ENCODE measurements around the gene NUP210L.

The NUP210L gene

DNA sequence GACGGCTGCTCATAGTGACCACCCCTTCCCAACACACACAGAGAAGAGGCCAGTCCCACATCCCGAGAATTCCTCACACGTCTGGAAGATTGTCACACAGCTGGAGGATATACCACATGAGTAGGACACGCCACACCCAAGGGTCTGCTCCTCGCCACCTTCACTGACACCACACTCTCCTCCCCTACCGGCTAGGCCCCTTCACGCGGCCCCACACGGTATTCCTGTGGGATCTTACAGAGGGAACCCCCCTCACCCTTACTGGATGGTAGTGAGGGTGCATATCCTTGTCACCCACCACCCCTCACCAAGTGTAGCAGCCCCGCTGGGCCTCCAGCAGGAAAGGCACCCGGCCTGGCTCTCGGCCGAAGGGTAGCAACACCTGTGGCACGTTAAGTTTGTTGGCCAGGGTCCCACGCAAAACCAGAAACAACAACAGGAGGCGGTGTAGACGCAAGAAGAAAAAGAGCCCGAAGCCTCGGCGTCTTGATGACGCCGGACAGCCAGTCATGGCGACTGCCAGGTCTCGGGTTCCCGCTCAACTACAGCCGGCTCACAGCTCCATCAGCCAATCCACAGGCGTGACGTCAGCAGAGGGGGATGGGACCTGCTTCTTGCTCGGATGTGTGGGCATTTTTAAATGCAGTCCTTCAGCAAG, at the start of gene NUP210L:
Gene NUP210L, minus strand, starts transcription at position 540 of the 658 bp plus-strand sequence.
- no peak for DNase-seq

DNA sequence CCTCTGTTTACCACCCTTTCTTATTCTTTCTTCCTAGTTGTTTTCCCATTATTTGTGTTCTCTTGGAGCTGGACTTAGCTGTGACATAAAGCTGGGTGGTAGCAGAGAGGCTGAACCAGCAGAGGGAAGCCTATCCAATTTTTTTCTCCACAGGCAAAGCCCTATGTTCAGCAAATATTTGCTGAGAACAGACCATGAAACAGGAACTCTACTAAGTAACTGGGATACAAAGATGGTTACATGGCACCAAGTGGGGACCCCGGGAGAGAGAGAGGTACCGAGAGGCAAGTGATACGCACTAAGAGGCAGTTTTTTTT, 44.6 kb upstream of the NUP210L start:
- no peak for DNase-seq

- DNase-seq: peak in 1 of 2 donors; percentile 66
Observed at GRCh38 chr1:154198756-154199562, 44.1 kb upstream of the NUP210L start.

GRCh38 chr1:154193821-154194220, 38.9 kb upstream of the NUP210L start:
- DNase-seq: no peak

- no peak for DNase-seq
Observed at GRCh38 chr1:154192476-154192875, 37.6 kb upstream of the NUP210L start.

DNA sequence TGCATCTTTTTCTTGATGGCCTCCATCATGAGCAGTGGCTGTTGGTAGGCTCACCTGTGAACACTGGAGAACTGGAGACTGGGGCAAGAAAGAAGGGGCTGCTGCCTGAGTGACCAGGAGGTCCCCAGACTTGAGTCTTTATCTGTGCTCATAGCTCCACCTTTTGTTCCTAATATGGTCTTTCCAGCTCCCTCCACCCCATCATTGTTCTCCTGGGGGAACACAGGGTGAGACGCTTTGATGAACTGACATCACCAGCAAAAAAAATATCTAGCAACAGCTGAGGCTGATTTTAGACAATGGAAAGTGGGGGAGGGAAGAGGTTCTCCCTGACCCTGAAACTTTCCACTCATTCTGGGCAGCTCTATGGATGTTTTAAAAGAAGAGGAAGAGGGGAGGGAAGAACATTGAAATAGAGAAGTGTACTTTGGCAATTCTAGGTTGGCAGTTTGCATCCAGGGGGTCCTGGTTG, 37.2 kb upstream of the NUP210L start, which contains the start of gene TPM3:
Gene TPM3, minus strand, starts transcription at position 111 of the 472 bp plus-strand sequence. Its CDS starts 82 bp downstream, at position 29.
- DNase-seq: no peak

- no peak for DNase-seq
Observed at GRCh38 chr1:154190550-154190949, 35.7 kb upstream of the NUP210L start.

DNA sequence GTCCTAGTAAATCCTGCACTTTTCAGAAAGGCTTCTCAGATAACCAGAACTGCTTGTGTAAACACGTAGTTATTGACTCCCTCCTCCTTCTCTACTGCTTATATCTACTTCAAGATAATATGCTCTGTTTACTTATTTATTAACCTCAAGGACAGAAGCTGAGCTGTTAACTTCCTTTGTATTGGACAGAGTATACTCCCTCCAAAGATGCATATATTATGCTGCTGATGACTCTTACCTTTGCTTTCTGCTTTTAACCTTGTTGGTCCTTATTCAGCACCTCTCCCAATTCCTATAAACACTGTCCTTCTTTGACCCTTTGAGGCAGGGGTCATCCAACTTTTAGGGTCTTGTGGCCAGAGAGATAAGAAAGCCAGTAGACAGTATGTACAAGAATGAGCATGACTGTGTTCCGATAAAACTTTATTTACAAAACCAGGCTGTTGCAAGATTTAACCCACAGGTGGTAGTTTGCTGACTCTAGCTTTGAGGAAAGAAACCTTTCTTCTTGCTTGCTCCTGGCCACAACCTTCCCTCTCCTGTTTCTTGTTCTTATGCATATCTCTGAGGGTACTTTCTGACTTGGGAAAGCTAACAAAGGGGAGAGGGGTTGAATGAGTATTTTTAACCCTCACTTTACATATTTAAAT, 32.1 kb upstream of the NUP210L start:
- no peak for DNase-seq

DNA sequence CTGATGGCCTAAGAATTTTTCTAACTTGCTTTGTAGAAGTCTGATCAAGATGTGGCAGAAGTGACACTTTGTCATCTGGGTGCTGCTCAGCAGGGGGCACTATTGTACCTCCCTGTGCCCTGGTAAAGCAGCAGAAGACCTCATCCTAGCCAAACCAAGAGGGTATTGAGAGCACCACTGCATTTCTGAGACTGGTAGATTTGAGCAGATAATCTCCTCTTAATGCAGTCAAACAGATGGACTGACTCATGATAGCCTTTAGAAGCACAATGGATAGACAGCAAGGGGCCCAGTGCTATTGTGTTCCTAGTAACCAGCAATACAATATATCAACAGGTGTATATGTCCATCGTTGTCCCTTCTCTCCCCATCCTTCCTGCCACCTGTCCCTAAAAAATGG, 31.3 kb upstream of the NUP210L start:
- DNase-seq: no peak

GRCh38 chr1:154183046-154183915, 28.4 kb upstream of the NUP210L start:
- peak; percentile 93 to 94 for DNase-seq

GRCh38 chr1:154182344-154183045, 27.6 kb upstream of the NUP210L start:
- DNase-seq: peak; percentile 26 to 56

GRCh38 chr1:154181944-154182343, 27.1 kb upstream of the NUP210L start:
- DNase-seq: no peak

- DNase-seq: no peak
Observed at GRCh38 chr1:154179946-154180687, 25.2 kb upstream of the NUP210L start.

DNA sequence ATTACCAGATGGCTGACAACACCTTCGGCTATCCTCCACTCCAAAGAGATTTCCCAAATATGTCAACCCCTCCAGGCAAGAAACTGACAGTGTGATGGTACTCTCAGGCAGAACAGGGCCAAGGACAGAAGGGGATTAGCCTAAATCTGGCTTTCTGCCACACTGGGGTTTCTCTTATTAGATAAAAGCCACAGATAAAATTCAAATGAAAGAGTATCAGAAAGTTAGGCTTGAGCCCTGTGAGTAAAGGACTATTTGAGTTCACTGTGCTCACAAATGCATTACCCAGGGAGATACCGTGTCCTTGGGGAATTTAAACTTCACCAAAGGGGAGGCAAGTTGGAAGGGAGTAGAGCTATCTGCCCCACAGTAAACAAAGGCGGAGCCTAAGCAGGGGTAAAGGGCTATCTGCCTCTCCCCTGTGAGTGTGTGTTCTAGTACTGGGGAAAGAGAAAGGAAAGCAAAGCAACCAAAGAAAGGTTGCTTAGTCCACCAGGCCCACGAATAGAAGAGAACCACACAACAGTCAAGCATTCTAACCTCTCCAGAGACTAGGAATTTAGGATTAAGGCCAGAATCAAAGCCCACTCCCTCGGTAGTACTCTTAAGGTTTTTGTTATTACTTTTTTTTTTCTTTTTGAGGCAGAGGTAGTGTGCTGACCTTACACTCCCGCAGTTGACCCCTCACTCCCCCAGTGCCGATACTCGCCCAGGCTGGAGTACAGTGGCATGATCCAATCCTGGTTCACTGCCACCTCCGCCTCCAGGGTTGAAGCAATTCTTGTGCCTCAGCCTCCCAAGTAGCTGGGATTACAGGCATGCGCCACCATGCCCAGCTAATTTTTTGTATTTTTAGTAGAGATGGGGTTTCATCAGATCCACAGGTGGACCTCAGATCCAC, 24.3 kb upstream of the NUP210L start:
- DNase-seq: no peak

DNA sequence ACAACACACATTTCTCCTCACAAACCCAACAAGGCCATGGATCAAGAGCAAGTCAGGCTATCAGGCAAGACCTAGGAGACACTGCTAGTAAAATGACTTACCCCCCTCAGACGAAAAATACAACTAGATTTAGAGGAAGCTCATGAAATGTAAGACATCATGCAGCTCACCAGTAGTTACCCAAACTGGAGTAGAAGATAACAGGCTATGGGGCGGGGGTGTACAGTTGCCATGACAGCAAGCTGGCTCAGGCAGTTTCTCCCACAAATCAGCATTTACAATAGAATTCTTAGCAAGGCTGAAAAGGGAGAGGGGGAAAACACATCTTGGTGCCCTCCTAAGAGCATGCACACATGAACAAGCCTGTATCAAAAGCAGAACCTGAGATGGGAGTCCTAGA, 23.1 kb upstream of the NUP210L start:
- no peak for DNase-seq

GRCh38 chr1:154176337-154176736, 21.5 kb upstream of the NUP210L start:
- peak in 1 of 2 donors; percentile 24 for DNase-seq

DNA sequence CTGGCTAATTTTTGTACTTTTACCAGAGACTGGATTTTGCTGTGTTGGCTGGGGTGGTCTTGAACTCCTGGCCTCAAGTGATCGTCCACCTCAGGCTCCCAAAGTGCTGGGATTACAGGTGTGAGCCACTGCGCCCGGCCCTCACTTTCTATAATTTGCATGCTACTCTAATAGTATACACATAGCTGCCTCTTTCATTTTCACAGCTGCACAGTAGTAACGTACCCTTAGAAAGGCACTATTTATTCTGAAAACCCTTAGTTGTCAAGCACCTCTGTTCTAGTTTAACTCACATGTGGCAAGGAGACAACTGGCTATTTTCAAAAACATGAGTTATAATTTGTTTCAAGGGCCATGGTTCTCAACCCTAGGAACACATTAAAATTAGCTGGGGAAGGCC, 19.8 kb upstream of the NUP210L start:
- DNase-seq: no peak

DNA sequence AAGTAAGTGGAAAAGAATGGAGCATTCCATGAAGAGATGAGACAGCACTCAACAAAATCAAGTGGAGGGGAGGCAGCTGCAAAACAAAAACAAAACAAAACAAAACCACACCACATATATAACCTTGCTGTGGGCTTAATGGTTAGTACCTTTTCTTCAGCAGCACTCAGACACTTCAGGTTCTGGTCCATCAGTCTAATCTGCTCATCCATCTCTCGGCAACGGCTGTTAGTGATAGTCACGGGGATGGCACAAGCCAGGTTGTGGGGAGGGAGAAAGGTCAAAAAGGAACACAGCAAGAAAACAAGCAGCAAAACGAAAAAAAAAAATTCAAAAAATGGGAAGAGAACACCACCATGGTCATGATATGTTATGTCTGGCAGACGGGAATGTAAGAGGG, 17.0 kb upstream of the NUP210L start:
- no peak for DNase-seq

DNA sequence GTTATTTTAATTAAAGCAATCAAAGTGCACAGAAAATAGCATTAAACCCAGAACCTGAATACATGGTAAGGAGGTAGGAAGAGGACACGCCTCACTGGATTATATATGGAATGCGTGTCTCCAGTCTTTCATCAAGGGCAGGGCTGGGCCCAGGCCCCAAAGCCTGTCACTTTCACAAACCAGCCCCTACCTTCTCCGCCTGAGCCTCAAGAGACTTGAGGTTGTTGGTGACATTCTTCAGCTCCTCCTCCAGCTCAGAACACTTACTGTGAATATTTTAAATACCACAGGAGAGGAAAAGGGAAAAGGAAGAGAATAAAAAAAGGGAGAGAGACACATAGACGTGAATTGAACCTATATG, 16.3 kb upstream of the NUP210L start:
- DNase-seq: no peak

DNA sequence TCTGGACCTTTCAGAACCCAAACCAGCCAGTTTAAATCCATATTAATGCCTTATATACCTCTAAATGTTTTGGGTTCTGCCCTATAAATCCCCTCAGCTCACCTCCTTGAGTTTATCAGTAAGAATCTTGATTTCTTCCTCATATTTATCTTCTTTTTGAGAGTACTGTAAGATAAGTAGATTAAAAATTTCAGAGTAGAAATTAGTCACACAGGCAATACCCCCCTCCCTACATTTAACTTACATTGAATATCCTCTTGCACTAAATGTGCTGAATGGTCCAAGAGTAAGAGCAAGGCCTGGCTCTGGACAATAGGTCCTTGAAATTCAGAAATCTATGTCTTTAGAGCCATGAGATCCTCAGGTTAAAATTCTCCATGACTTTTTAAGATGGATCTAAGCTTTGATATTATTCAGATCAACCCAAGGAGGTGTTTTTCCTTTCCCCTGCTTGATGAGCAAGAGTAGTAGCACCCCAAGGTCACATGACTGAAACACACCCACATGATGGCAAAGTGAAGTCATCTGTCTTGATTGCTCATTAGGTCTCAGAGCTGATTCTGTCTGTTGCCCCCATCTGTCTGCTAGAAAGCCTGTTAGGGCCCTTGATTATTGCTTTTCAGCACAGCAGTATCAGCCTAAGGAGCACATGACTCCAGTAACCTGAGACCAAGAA, 15.8 kb upstream of the NUP210L start:
- no peak for DNase-seq

Measured in hippocampal formation (tissue), 2 donors.